Colonic mucosa (tissue), 4 donors: ENCODE measurements around the gene NFIA. TPM values are rescaled to one million over a fixed set of nuclear protein-coding genes. Genes with fewer than 3 reads are reported as not detected.

Experiments
- DNase-seq: peaks from one replicate; pipeline ENCODE4 v3.0.0-alpha.2; 2020
- H3K27ac ChIP-seq: fragments of 200-600 bp; one replicate; pipeline ENCODE4 v1.8.0; 2021
- H3K27me3 ChIP-seq: fragments of 200-600 bp; one replicate; pipeline ENCODE4 v1.8.0; 2021
- H3K36me3 ChIP-seq: fragments of 200-600 bp; one replicate; pipeline ENCODE4 v1.8.0; 2021
- H3K4me1 ChIP-seq: fragments of 200-600 bp; one replicate; pipeline ENCODE4 v1.8.0; 2021; ENCODE audit warnings: mild to moderate bottlenecking
- H3K4me3 ChIP-seq: fragments of 200-600 bp; one replicate; pipeline ENCODE4 v1.8.0; 2021
- H3K9ac ChIP-seq, 2 donors: one replicate each; pipeline ENCODE4 v1.7.0; 2013; ENCODE audit warnings: control low read depth in 2 of 2, low read depth in 2 of 2, low read length in 2 of 2
- H3K9me3 ChIP-seq: fragments of 200-600 bp; one replicate; pipeline ENCODE4 v1.8.0; 2021
- intact Hi-C: fragments of 100-400 bp; cut with DNase I; formaldehyde crosslinking; loops from one replicate; pipeline ENCODE4 v1.14.1; 2022
- total RNA-seq, 2 donors: library from RNA; stranded (reverse); fragmentation: NEBNext Ultra II Directional in 1 of 2; extraction: Animal tissue kit (Norgen Biotek cat#: 25700) in 1 of 2; gene quantifications; one replicate each; pipeline ENCODE4 v1.2.1, GENCODE V29; 2021
- TF ChIP-seq, protein P1 (sequence below): fragments of 200-600 bp; IDR thresholded peaks from one replicate; pipeline ENCODE4 v1.8.0; 2022; ENCODE audit warnings: antibody characterized with exemption, mild to moderate bottlenecking
- donor health status: healthy.
- donor health status: DM: no; HTN: no; CAD: no.
- donor health status: DM: no; HTN: no; CAD: no.

NFIA gene
- total RNA-seq, 2 donors from 2014 or later: 36.0 to 44.2 TPM

DNA sequence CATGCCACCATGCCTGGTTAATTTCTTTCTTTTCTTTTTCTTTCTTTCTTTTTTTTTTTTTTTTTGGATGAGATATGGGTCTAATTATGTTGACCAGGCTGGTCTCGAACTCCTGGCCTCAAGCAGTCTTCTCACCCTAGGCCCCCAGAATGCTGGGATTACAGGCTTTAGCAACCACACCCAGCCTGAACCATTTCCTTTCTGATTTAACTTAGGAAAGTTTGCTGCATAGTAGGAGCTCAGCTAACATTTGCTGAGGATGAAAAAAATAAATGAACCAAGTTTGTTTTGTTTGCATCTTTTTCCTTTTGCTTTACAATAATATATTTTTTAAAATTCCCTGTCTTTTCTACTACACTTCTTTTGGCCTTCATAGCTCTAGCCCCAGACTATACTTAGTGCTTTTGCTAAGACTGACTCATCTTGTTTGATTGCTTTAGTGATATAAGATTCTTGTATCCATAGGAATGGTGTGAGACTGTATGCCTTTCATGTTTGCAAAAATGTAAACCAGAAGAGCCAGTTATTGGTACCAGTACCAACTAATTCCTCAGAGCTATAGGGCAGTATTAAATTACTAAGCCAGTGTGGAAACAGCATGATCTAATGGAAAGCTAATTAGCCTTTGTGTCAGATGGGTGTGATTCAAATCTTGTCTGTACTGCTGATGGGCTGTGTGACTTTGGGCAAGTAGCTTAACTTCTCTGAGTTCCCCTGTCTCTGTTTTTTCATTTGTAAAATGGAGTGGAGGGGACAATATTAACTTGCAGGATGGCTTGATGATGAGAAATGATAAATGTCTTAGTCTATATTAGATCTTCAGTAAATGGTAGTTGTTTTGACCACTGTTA, 66.9 kb downstream of the NFIA start:
- H3K9me3 ChIP-seq: no peaks in the 10 kb centered on the region
- no peaks in the 10 kb centered on the region for H3K36me3 ChIP-seq
- intact Hi-C loops: no loop called here
- no peak overlapping the region for H3K4me3 ChIP-seq
- no peak overlapping the region for H3K9ac ChIP-seq
- no peaks in the 10 kb centered on the region for H3K27me3 ChIP-seq
- DNase-seq: no peak
- TF ChIP-seq, protein P1, sequence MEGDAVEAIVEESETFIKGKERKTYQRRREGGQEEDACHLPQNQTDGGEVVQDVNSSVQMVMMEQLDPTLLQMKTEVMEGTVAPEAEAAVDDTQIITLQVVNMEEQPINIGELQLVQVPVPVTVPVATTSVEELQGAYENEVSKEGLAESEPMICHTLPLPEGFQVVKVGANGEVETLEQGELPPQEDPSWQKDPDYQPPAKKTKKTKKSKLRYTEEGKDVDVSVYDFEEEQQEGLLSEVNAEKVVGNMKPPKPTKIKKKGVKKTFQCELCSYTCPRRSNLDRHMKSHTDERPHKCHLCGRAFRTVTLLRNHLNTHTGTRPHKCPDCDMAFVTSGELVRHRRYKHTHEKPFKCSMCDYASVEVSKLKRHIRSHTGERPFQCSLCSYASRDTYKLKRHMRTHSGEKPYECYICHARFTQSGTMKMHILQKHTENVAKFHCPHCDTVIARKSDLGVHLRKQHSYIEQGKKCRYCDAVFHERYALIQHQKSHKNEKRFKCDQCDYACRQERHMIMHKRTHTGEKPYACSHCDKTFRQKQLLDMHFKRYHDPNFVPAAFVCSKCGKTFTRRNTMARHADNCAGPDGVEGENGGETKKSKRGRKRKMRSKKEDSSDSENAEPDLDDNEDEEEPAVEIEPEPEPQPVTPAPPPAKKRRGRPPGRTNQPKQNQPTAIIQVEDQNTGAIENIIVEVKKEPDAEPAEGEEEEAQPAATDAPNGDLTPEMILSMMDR: no peak
- H3K27ac ChIP-seq: no peak overlapping the region
- no peaks in the 10 kb centered on the region for H3K4me1 ChIP-seq

DNA sequence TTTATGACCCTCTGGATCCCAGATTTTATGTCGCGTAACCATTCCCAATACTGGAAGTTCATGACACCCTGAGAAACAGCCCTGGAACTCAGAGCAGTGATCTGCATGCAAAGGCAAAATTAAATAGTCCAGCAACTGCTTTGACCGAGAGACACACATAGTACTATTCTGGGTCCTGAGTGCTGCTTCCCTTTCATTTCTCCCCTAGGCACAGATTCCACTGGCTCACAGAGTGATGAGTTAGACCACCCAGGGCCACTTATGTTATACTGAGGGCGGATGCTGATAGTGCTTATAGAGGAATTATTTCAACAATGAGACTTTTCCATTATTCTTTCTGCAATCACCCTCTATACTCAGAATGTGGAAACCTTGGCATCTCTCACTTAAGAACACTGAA, 69.2 kb downstream of the NFIA start:
- TF ChIP-seq, protein P1: no peak
- DNase-seq: no peak
- Histone ChIP-seq H3K4me3 (no peak overlapping the region), H3K4me1 (no peaks in the 10 kb centered on the region), H3K27me3 (no peaks in the 10 kb centered on the region), H3K27ac (no peak overlapping the region), H3K9me3 (no peaks in the 10 kb centered on the region), H3K36me3 (no peaks in the 10 kb centered on the region), H3K9ac (no peak overlapping the region)
- intact Hi-C loops: no loop called here

DNA sequence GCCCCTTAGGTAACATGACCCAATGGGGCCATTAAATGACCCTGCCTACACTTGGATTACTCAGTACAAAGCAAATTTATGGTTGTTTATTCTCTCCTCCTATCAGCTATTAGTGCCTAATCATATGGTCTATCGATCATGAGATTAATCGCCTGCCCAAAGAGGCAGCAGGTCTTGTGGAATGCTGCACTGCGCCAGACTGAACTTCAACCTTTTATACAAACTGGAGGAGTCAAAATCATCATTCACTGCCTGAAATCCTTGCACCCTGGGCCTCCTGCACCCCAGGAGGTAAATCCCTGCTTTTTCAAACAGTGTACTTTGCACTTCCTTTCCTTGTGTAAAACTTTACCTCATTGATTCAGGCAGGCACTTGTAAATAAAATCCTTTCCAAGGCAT, 69.7 kb downstream of the NFIA start:
- Histone ChIP-seq H3K4me1 (no peaks in the 10 kb centered on the region), H3K9ac (no peak overlapping the region), H3K36me3 (no peaks in the 10 kb centered on the region), H3K27ac (no peak overlapping the region), H3K4me3 (no peak overlapping the region), H3K9me3 (no peaks in the 10 kb centered on the region), H3K27me3 (no peaks in the 10 kb centered on the region)
- intact Hi-C loops: no loop called here
- TF ChIP-seq, protein P1: no peak
- no peak for DNase-seq

DNA sequence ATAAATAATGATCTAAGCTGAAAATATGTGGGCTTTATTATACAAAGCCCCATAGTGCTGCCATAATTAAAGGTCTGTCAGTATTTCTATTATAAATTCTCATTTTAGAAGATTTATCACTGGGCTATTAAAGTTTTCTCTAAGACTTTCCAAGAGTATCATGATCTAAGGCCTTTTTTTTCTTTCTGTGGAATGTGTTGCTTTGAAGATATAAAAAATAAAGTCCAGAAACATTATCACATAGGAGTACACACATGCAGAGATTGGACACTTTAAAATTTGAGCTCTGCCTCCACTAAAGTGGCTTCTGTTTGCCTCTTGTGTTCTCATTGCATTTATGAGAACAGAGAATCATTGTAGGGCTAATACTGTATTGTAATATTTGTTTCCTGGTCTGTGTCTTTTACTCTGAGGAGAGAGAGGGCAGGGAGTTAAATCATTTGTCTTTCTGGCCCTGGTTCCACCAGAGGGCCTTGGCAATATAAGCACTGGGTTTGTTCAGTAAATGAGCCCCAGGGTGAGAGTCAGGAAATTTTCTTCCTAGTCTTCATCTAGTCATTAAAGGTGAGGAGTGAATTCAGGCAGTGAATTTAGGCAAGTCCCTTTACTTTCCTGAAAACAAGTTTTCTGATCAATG, 70.2 kb downstream of the NFIA start:
- Histone ChIP-seq H3K4me1 (no peaks in the 10 kb centered on the region), H3K4me3 (no peak overlapping the region), H3K36me3 (no peaks in the 10 kb centered on the region), H3K9ac (no peak overlapping the region), H3K27me3 (no peaks in the 10 kb centered on the region), H3K27ac (peak overlapping the region; percentile 6), H3K9me3 (no peaks in the 10 kb centered on the region)
- DNase-seq: no peak
- intact Hi-C loops: no loop called here
- TF ChIP-seq, protein P1: no peak

DNA sequence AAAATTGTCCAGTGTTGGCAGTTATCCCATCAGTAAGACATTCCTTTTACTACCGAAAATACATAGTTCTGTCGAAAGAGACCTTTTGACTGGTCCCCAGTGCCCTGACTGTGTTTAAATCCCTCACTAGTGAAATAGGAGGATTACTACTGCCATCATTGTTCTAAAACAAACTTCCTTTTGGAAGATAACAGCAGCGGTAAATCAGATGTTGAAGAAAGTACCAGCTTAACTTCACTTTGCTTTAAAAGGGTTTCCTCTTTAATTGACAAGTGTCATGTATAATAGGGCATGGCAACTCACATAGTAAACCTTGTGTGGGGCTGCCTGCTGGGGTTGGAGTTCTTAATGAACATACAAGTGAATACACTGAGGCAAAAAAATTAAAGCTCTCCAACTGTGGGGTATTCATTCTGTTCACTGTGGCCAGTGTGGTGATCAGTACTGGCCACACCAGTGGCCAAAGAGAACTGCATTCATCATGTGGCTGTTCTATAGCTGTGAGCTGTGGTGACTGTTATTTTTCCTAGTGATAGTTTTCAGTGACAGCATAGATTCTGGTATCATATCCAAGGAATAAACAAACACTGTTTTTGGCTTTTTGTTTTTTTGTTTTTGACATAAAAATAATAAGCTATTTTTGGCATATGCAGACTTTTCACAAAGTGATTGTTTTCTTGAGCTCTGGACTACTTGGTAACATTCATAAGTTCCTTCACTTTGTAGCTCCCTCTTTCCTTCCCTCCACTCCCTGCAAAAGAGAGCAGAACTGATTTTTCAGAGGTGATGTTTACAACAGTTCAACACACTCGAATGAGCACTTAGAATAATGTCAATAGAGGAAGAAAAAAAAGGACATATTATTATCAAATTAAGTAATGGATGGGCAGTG, 74.5 kb downstream of the NFIA start:
- TF ChIP-seq, protein P1: no peak
- peak overlapping the region in 1 of 2 donors; percentile 19 for H3K9ac ChIP-seq

More for the DNA sequence above, 74.5 kb downstream of the NFIA start:
- no peaks in the 10 kb centered on the region for H3K36me3 ChIP-seq
- no peak overlapping the region for H3K4me3 ChIP-seq
- intact Hi-C loops: no loop called here
- H3K27ac ChIP-seq: no peak overlapping the region
- no peaks in the 10 kb centered on the region for H3K27me3 ChIP-seq
- DNase-seq: no peak
- no peaks in the 10 kb centered on the region for H3K9me3 ChIP-seq
- H3K4me1 ChIP-seq: no peaks in the 10 kb centered on the region
